OCI-M2 (cell line): ENCODE measurements around the gene CDK2AP2.

Experiments
- DNase-seq: peaks from one replicate; lab custom pipeline; 2025; ENCODE audit not compliant: unreplicated experiment; lab: John Stamatoyannopoulos, UW

Gene CDK2AP2

DNA sequence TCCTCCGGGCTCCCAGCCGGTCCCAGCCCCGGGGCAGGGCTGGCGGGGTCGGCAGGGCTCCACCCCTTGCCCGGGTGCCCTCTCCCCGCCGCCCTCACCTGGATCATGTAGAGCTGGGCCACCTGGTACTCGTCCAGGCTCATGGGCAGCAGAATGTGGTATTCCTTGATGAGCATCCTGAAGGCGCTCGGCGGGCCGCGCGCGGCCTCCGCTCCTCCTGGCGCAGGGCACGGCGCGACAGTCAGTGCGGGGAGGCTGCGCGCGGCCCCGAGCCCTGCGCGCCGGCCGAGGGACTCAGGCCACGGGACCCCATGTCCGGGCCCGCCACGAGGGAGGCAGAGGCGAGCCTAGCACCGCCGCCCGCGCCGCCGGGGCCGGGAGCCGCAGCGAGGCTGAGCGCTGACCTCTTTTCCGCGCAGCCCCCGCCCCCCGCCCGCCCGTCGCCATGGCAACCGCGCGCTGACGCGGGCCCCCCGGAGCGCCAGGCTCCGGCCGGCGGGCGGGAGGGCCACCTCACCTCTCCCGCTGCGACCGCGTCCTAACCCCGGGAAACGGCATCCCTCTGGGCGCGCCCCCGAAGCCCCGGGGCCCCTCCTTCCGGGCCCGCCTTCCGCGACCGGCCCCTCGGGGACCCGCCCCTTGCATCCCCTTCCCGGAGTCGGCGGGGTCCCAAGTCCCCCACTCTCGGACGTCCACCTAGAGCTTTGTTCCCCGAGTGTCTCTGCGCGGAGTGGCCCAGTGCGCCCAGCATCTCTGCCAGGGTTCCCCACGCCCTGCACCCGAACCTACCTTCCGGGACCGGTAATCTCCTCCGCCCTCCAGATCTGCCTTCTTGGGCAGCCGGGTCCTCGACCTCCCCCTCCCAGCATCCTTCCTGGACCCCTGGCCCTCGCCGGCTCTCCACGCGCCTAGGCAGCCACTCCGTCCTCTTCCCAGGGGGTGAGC is 3.7 kb downstream of the CDK2AP2 start:
- DNase-seq: no peak

DNA sequence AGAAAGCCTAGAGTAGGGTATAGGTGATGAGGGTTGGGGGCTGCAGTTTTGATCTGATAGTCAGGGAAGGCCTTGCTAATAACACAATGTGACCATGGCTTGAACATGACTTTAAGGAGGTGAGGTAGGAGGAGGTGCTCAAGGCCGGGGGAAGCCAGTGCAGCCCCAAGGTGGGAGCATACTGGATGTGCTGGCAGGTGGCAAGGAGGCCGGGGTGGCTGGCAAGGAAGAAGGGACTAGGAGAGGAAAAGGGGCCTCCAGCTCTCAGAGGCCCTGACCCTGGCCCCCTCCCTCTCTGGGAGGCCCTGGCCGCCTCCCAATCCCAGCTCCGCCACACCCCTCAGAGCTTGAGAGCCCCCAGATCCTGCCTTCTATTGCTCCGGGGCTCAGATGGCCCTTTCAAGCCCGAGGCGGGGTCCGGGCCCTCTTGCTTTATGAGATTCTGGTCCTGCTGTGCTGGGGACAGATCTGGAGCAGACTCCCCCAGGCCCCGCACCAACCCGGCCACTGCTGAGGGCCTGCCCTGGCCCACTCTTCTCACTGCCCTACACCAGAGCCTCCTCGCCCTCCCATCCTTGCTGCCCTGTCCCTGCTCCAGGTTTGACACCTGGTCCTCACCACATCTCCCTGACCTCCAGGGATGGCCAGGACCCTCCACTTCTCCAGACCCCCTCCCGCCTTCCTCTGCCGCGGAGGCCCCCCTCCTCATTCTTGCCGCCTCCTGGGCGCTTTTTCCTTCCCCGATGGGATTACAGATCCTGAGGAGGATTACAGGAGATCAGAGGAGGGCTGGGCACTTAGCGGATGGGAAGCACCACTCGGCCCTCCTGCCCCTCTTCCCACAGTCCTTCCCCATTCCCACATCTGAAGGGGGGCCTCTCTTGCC is 4.6 kb downstream of the CDK2AP2 start:
- DNase-seq: no peak

DNA sequence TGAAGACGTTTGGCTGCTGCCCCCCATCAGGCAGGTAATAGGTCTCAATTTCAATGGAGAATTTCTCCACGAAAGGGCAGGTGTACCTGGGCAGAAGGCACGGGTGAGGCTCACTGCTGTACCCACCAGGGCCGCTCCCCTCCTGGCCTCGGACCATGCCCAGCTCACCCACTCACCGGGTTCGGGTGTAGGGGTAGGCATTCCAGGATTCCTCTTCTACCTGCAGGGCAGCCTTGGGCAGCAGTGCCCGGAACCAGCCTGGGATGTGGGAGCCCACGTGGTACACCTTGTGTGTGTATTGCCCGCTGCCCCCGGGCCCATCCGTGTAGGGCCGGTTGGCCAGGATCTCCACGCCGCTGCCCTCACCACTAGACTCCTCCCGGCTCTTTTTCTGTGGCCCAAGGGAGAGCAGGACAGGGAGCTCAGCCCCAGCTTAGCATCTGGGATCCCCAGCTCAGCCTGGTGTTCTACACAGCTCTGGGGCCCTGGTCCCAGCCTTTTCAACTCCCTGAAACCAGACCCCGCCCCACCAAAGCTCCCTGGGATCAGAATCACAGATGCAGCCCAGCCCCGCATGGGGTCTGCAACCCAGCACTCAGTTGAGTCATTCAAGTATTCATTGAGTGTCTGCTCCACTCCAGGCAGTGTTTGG is 5.5 kb downstream of the CDK2AP2 start:
- no peak for DNase-seq

- DNase-seq: no peak
These were observed 6.1 kb downstream of the CDK2AP2 start for GRCh38 chr11:67501854-67502253.

GRCh38 chr11:67500831-67501715 is 6.9 kb downstream of the CDK2AP2 start:
- DNase-seq: no peak

DNA sequence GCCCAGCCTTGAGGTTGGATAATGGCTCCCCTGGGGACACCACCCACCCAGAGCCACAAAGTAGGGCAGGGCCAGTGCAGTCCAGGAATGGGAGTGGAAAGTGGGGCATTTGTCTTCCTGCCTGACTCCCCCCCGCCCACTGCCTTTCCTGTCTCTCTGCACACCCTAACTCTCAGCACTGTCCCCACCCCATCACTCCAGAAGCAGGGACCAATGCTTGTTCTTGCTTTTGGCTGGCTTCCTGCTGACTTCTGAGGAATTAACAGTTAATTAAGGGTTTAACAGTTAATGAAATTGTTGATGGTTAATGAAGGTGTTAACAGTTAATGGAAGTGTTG is 7.5 kb downstream of the CDK2AP2 start:
- DNase-seq: no peak

GRCh38 chr11:67499808-67500483 is 8.0 kb downstream of the CDK2AP2 start:
- DNase-seq: no peak

DNA sequence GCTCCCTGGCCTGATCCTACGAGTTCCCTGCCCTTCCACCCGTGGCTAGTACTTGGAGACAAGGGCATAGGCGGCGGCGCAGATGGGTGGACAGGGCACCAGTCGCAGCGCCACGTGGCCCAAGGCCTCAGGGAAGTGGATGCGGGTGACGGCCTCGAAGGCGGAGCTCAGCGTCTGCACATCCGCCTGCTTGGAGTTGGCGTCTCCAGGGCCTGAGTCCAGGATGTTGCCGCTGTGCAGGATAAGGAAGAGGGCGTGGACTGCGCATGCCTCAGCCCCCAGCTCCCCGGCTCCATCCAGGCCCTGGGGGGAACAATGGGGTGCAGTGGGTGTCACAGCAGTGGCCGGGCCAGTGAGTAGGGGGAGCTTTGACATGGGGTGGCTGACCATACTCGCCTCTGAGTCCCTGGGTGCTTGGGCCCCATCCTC is 9.4 kb downstream of the CDK2AP2 start:
- no peak for DNase-seq

GRCh38 chr11:67497656-67498291 is 10.2 kb downstream of the CDK2AP2 start:
- DNase-seq: no peak

- DNase-seq: no peak
These were observed 11.8 kb downstream of the CDK2AP2 start for GRCh38 chr11:67496113-67496512.

DNA sequence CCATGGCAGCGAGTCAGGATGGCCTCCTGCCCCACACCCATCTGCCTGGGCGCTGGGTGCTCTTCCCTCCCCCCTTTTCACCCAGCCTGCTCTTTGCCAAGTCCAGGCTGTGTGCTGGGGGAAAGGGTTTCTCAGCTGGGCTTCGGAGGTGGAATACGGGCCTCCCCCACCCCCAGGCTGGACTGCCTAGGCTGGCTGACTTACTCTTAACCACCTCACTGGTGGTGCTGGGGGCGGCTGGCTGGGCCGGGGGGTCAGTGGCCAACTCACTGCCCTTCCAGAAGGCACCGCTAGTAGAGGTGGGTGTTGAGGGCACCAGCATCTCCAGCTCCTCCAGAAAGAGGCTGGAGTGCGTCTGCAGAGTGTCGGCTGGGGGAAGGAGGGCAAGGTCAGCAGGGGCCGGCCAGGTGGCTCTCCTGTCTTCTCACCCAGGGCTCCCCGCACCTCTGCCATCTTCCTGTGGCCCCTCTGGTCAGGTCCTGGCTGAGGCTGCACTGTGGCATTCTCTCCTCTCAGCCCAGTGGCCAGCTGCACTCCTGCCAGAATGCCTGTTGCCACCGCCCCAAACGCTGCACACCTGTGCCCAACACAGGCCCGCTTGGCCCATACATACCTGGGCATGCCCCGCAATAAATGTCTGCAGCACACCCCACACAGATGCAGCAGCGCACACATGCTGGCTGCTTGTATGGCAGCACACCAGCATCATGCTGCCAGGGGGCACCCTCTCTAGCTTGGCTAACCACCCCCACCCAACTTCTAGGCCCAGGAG is 12.5 kb downstream of the CDK2AP2 start:
- no peak for DNase-seq

GRCh38 chr11:67494371-67495233 is 13.4 kb downstream of the CDK2AP2 start:
- no peak for DNase-seq

DNA sequence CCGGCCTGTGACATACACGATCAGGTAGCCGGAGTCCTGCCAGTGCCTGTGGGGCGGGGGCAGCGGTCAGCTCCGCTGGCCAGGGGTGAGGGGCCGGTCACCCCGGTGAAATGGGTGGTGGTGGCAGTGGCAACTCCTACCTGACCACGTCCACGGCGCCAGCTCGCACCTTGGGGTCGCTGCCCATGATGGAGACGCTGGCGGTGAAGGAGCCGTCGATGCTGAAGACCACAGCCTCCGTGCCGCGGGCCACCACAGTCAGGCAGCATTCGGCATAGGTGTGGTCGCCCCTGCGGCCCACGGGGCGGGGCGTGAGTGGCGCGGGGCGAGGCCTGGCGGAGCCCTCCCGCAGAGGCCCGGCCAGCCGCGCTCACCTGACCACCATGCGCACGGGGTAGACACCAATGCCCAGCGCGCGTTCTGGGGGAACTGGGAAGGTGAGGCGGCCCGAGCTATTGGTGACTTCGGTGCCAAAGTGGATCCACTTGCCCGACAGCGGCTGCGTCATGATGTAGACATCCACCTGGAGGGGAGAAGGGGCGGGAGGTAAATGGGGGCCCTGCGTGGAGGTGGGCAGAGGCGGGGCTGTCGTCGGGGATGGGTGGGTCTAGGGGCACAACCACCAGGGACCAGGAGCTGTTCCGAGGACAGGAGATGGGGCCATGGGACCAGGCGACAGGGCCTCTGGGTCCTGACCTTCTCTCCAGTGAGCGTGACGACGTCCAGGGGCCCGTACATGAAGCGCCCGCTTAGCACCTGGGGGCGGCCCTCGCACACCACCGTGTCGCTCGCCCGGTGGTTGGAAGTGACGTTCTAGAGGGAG is 14.2 kb downstream of the CDK2AP2 start:
- DNase-seq: no peak

- DNase-seq: no peak
These were observed 15.0 kb downstream of the CDK2AP2 start for GRCh38 chr11:67492801-67493547.

GRCh38 chr11:67492069-67492727 is 15.8 kb downstream of the CDK2AP2 start:
- no peak for DNase-seq
